ENCODE results near the gene HLA-F. TPM values are rescaled to one million over a fixed set of nuclear protein-coding genes. Genes with fewer than 3 reads are reported as not detected.

The HLA-F gene
- total RNA-seq, 4 donors from 2014 or later = 27.6 to 122 (median 85.8) TPM

- TF ChIP-seq CTCF (IDR thresholded peaks at IDR 0.05; ENCODE audit: low read depth) = no peak
Observed at GRCh38 chr6:29748391-29749307, 25.4 kb downstream of the HLA-F start.

DNA sequence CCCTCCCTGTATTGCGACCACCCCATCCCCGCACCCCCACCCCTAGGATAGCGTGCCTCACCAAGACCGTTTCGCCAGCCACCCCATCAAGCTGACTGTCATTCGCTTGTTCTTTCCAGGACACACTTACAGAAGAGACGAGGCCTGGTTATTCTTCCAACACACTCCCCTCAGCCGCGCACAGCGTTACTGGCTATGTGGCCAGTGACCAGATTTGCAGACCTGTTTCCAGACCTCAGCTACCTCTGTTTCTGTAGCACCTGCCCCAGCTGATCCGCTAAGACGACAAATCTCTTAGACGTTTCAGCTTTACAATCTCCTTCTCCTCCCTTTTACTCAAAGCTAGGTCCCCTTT lies 26.1 kb downstream of the HLA-F start:
- no peak for TF ChIP-seq CTCF (IDR thresholded peaks at IDR 0.05; ENCODE audit: low read depth)

- TF ChIP-seq CTCF (IDR thresholded peaks at IDR 0.05; ENCODE audit: low read depth) = no peak
Observed at GRCh38 chr6:29749668-29750067, 26.4 kb downstream of the HLA-F start.

DNA sequence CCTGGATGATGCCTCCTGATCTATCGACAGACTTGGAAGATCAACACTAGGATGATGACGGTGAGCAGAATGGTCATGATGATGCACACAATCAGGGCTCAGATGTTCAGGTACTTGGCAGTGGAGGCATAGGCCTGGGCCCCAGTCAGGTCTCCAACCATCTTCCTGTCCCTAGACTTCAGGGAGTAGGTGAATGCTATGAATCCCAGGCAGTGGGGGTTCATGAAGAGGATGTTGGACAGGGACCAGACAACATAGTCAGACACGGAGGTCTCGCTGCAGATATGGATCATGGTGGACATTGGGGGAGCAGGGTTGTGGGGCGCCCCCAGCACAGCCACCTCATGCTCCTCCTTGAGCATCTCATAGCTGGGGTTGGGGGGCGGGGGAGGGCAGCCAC lies 27.5 kb downstream of the HLA-F start:
- no peak for TF ChIP-seq CTCF (IDR thresholded peaks at IDR 0.05; ENCODE audit: low read depth)

- TF ChIP-seq CTCF (IDR thresholded peaks at IDR 0.05; ENCODE audit: low read depth) = no peak
Observed at GRCh38 chr6:29751480-29751879, 28.2 kb downstream of the HLA-F start.

GRCh38 chr6:29752451-29753308 lies 29.4 kb downstream of the HLA-F start:
- no peak for TF ChIP-seq CTCF (IDR thresholded peaks at IDR 0.05; ENCODE audit: low read depth)

GRCh38 chr6:29753309-29753644 lies 30.0 kb downstream of the HLA-F start:
- TF ChIP-seq CTCF (IDR thresholded peaks at IDR 0.05; ENCODE audit: low read depth) = no peak

Measured in subcutaneous adipose tissue (tissue), 4 donors.